ENCODE results near the gene ABHD17B.

- TF ChIP-seq POLR2AphosphoS5 (IDR thresholded peaks at IDR 0.05), result no peak
- TF ChIP-seq CTCF (IDR thresholded peaks at IDR 0.05), result no peak
- TF ChIP-seq EP300 (IDR thresholded peaks at IDR 0.05), result no peak
- TF ChIP-seq POLR2A (IDR thresholded peaks at IDR 0.05), result no peak
These were observed 14.2 kb downstream of the ABHD17B start for GRCh38 chr9:71896761-71897160.

Data from upper lobe of left lung (tissue), 4 donors.